HG03095 (cell line): ENCODE measurements around the gene NPAS3.

Experiments
- ATAC-seq: cut with Tn5 transposase; IDR thresholded peaks from one replicate; pipeline ENCODE4 v1.9.1; 2021; ENCODE audit warnings: moderate library complexity; ENCODE audit not compliant: unreplicated experiment

Gene NPAS3

DNA sequence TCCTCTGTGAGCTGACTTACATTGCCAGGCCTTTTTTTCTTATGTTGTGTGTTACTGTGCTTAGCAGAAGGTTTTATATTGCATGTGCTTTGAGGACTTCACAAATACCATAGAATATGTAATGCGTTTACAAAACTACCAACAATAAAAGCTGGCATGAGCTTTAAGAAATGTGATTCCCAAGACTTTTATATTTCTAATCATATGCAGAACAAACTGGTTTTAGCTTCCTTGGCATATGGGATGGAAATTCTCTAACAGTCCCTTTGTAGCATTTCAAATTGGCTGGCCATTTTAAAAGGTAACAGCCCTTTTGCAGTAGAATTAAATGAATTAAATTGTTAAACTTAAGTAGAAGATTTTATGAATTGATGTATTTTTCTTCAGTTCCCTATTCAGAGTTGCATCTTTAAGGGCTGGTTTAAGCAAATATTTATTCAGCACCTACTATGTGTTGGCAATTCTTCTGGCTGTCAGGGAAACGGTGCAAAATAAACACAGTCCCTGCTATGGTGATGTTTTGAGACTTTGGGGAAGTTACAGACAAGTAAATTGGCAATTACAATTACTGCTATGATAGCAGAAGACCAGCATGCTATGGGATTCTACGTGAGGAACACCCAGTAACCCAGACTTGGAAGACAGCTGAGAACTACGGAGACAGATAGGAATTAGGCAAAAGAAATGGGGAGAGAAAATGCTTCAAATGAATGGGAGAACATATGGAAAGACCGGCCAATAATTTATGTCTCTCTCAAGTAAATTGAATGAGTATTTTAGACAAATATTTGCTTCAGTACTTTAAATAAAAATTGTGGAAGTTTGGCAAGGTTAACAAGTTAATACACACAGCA is 565.8 kb downstream of the NPAS3 start:
- ATAC-seq, result no peak

GRCh38 chr14:33505266-33505962 is 566.7 kb downstream of the NPAS3 start:
- no peak for ATAC-seq

GRCh38 chr14:33505963-33506329 is 567.3 kb downstream of the NPAS3 start:
- ATAC-seq, result no peak

DNA sequence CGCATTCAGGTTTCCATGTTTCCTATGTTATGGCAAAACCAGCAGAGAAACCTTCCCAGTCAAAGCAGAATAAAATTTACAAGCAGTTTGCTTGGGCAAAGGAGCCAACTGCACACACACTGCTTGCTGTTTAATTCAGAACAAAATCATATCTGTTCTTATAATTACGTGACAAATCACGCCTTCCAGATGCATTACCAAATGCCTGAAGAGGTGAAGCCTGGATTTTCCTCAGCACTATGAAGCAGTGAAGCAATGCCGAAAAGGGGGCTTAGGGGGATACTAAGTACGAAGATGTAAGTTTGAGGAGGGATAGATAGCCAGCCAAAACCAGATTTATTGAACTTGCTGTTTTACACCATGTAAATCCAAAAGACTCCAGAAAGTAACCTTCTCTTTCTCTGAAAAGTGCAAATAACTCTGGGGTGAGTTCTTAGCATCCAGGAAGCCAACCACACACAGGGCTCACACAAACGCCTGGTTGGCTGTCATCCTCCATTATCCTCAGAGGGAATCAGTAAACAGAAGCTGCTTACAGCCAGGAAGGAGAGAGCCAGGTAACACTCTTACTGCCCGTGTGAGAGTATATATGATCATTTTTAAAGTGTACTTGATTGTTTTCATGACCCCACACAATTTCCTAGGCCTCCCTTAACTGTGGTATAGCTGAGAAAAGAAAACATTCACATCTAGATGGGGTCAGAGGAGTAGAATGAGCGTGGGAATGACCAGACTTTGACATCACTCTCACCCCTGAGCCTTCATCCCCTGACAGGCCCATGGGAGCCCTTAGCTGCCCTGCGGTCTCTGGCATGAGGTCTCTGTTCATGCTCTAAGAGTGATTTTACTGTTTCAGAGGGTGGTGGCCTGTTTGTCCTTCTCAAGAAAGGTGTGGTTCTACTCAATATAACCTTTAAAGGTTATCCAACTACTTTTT is 569.7 kb downstream of the NPAS3 start:
- no peak for ATAC-seq

GRCh38 chr14:33509454-33509853 is 570.8 kb downstream of the NPAS3 start:
- ATAC-seq, result no peak

- no peak for ATAC-seq
Measured at GRCh38 chr14:33510063-33510481, 571.4 kb downstream of the NPAS3 start.

GRCh38 chr14:33510991-33511390 is 572.3 kb downstream of the NPAS3 start:
- ATAC-seq, result no peak

DNA sequence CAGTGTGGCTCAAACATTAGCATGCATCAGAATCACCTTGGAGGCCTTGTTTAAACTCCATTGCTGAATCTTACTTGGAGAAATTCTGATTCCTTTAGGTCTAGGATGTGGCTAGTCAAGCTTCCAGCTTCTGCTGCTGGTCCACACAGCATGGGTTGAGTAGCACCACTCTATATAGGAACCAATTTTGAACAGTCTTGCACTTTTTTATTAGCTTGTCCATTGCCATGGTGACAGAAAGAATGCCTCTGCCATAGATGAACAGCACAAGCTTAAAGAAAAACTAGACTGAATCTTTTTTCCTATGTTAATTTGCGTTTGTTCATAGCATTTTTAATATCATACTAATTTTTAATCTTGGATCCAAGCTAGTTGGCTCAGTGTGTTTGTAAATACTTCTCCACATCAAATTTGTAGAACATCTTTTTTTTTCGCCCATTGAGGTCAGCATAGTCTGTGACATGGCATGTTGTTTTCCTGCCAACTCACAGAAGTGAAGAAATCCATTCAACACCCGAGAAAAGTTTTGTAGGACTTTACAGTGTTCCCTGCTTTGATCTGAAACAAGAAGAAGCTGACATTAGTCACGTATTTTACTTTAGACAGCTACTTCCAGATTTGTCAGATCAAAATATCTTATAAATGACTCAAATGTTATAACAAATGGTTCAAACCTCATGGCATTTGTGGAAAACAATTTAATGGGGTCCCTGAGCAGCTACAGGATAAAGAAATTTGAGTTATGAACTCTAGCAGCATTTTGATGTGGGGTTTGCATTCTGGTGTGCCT is 573.4 kb downstream of the NPAS3 start:
- no peak for ATAC-seq

GRCh38 chr14:33515441-33515840 is 576.8 kb downstream of the NPAS3 start:
- ATAC-seq, result no peak

GRCh38 chr14:33515899-33516298 is 577.2 kb downstream of the NPAS3 start:
- no peak for ATAC-seq

- no peak for ATAC-seq
Measured at GRCh38 chr14:33516898-33517436, 578.3 kb downstream of the NPAS3 start.

GRCh38 chr14:33521192-33521591 is 582.5 kb downstream of the NPAS3 start:
- no peak for ATAC-seq

DNA sequence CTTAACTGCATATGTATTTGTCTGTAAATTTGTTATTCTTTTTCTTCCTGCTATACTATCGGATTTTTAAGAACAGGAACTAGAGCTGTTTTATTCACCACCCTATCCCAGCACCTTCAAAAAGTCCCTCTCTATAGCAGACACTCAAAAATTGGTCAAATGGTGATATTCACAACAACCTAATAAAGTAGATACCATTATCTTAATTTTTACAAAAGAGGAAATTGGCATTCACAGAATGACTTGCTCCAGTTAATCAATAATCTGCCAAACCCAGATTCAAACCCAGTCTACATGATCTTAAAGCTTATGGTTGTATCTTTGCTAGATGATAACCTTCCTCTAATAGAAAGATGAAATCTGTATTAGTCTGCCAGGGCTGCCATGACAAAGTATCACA is 585.6 kb downstream of the NPAS3 start:
- no peak for ATAC-seq

DNA sequence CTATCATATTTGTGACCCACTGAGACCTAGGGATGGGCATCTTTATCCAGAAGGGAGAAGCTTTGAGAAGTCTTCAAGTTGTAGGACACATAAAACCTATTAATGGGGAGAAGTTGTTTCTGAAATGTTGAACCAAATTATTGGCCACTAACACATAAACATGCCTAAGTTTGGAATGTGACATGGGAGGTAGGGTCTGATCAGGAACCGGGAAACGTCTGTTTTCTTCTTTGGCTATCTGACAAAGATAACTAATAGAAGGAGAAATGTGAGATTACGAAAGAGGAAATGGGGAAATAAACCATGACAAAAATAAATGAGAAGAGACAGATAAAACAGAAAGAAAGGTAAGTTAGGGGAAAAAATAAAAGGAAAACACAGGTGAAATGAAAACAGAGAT is 586.9 kb downstream of the NPAS3 start:
- ATAC-seq, result no peak

GRCh38 chr14:33527023-33527634 is 588.5 kb downstream of the NPAS3 start:
- no peak for ATAC-seq

DNA sequence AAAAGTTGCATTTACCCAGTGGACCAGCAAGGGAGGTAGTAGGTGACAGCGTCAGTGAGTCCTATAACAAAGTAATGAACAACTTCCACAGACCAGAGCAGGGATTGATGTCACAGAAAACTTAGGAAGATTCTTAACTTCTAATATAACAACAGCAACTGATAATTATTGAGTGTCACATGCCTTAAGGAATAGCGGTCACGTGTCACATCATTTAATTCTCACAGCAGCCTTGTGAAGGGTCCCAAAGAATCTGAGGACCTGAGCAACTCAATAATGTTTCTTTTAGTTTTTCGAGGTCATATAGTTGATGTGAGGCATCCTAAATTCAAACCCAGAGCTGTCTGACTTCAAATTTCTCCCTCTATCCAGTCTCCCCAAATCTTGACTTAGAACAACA is 590.0 kb downstream of the NPAS3 start:
- ATAC-seq, result no peak

DNA sequence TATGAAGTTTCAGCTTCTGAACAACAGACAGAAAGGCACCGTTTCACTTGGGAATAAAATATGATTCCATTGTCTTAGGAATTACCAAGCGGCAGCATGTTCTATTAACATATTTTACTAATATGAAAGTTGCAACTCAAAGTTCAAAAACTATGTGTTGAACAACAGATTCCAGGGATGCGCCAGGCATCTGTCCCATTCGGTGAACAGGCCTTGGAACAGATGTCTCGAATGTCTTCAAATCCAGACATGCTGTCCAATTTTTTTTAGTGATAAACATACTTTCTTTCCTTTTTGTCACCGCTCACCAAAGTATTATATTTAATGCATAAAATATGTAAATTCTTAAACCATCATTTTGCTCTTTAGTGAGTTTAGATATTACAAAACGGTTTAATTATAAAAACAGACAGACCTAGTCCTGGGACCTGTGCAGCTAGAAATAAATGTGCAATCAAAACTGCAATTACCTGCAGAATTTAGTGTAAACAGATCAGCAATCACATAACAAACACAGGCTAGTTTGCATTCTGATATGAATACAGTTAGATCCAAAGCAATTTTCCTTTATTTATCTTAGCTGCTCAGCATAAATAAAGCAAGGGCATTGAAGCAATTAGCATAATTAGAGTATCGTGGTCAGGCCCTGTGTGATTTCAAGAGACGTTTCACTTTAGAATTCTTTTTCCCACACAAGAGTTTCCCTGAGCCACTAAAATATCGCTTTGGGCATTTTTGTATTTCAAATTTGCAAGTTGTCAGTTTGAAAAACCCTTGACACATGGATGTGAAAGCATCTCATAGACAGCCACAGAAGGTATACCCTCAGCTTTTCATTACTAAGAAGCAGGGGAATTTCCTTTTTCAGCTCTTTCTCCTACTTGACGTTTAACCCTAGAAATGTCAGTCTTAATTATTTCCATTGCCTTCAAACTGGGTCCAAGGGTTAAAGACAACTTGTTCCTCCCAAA is 591.4 kb downstream of the NPAS3 start:
- ATAC-seq, result no peak

GRCh38 chr14:33532553-33532952 is 593.9 kb downstream of the NPAS3 start:
- no peak for ATAC-seq

- ATAC-seq, result no peak
Measured at GRCh38 chr14:33534104-33534503, 595.4 kb downstream of the NPAS3 start.
